AML-193 (cell line): ENCODE data around the gene ZBTB48.
"Not testable (repeated sequence)": the region's sequence is repeated elsewhere in the genome, so short reads cannot be mapped to it uniquely, and the experiment has no call there.

Experiments used
- DNase-seq, 2 experiments: peaks; one replicate each; lab custom pipeline; 2025; lab: John Stamatoyannopoulos, UW

ZBTB48 gene

DNA sequence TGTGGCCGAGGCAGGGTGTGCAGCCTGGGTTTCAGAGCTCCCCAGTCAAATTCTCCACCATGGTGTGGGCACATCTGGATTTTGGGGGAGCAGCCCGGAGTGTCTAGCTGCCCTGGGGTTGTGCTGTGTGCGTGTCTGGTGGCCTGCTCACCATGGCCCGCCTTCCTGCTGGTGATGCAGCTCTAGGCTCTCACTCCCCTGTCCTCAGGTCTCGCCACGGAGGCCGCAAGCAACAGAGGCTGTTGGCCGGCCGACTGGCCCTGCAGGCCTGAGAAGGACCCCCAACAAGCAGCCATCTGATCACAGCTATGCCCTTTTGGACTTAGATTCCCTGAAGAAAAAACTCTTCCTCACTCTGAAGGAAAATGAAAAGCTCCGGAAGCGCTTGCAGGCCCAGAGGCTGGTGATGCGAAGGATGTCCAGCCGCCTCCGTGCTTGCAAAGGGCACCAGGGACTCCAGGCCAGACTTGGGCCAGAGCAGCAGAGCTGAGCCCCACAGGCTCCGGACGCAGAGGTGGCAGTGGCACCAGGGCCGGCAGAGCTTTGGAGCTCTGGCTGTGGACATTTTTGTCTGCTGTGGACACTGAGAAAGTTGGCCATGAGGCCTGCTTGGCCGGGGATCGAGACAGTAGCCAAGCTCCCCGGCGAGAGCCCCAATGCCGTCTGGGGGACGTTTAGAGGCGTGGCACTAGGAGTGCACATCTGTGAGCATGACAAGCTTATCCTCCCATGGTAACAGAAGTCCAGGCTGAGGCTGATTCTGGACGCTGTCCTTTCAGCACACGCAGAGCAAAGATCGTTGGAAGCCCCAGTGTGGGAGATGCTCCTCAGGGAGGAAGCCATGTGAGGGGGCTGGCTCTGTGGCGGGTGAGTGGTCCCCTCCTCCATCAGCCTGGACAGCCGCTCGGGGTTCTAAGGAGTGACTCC, 53.1 kb downstream of the ZBTB48 start:
- no peak for DNase-seq

DNA sequence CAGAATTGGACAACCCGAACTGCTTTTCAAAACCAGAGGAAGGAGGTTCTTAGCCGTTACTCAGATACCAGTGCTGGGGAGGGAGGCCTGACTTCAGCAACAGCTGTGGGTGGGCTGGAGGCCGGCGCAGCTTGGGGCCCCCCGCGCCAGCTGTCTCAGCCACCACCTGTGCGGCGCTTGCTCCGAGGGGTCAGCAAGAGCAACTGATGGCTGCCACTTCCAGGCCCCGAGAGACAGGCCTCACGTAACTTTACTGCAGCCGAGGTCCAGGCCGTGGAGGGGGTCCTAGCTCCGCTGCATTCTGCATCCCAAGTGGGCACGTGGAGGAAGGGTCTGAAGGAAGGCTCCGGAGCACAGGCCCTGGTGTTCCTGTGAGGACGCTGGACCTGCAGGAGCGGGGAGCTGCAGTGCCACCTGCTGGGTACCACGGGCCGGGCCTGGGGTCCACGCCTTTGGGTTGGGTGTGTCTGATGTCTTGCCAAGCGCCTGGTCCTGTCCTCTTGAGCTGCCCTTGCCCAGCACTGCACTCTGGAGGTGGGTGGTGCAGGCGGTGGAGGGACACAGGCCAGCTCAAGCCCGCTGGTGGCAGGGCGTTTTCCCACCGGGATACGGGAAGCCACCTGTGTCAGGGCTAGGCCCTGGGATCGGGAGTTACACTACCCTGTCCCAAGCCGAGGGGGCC, 54.7 kb downstream of the ZBTB48 start:
- no peak for DNase-seq

DNA sequence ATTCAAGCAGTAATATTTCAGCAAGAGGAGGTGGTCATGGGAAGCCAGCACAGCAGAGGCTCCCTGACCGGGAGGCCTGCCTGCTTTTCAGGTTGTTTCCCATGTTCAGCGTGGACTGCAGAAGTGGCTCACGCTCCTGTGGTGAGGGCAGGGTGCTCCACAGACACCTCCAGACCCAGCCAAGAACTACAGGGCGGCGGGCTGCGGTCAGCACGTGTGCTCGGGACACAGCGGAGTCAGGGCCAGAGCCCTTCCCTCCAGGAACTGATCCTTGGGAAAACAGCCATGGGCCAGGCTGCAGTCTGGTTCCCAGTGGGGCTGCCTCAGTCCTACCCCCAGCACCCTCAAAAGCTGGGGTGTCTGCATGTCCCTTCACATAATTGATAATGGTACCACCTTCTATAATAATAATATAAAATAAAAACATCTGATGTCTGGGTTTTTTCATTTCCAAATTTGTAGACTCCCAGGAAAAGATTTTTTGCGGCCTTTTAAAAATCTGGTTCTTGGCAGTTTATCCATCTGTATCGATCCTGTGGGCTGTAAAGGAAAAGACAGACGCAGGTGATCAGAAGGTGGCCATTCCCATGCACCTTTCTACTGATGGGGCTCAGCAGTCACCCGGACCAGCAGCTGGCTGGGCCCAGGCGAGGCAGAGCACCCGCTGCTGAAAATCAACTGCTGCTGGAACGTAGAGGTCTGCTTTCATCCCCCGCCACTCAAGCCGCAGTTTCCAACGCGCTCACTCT, 55.5 kb downstream of the ZBTB48 start:
- DNase-seq: no peak

DNA sequence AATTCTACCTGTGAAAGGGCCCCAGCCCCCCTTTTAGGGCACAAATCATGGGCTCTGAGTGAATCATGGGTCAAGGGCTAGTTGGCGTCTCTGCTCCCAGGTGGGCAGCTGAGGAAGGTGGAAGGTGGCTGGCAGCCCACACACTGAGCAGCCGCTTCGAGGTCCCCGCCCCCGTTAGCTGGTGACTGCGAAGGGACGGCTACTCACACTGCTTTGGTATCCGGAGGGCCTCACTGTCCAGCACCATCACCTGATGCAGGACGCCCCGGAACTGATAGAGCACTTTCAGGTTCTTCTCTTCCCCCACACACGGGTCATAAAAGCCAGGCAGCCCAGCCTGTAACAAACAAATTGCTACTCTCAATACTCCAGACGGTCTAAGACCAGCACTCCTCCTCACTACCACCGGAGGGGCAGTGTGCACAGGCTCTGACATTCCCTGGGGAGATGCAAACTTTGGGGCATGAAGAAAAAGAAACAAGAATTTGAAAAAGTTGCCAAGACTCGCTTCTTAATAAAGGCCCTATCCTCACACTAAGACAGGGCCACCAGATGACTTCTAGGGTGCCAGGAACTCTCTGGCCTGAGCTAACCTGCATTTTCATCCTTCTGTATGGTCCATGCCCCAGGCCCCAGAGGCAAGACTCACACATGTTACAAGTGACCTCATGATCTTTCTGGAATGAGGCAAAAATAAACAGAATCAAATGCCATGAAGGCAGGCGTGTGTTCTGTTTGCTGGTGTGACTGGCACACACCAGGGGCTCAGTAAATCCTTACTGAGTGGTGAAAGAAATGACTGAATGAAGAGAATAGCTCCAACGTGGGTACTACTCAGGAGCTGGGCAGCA, 56.3 kb downstream of the ZBTB48 start:
- DNase-seq: no peak

DNA sequence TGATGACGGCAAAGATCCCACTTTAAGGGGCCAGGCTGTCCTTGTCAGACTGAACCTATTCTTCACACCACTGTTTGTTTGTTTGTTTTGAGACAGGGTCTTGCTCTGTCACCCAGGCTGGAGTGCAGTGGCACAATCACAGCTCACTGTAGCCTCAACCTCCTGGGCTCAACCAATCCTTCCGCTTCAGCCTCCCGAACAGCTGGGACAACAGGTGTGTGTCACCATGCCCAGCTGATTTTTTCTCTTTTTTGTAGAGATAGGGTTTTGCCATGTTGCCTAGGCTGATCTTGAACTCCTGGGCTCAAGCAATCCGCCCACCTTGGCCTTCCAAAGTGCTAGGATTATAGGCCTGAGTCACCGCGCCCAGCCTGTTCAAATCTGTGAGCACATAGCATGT, 57.0 kb downstream of the ZBTB48 start:
- DNase-seq: not testable (repeated sequence)

DNA sequence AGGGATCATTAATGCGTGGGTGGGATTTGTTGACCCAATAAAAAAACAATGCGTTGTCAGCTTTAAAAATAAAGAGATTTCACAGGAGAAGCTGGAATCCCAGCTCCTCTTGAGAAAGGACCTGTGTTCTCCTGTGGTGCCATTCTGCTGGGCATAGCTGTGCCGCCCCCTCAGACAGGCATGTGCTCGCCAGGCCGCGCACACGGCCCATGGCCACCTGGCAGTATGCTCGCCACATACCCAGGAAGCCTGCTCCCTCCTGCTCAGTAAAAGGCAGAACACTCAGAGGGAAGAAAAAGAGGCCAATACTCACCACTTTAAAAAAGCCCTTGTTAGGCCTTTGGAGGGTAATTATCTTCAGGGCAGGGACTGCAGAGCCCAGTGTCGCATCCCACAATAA, 58.0 kb downstream of the ZBTB48 start:
- DNase-seq: no peak

DNA sequence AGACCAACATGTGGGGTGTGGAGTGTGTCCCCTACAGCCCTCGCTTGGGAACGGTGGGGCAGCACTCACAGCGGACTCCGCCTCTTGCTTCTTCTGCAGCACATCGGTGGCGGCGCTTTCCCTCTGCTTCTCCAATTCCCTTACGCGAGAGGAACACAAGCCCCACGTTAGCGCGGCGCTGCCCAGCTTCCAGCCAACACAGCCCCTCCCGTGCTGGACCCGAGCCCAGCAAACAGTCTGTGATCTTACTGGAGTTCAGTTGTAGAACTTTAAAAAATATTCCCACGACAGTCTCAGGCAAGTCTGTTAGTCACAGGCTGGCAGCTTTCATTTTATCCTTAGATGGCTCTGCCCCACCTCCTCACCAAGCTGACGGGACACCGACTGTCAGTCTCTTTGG, 58.4 kb downstream of the ZBTB48 start:
- no peak for DNase-seq
